Liver (tissue), 9 donors: ENCODE measurements around the gene HPCAL1. TPM values are rescaled to one million over a fixed set of nuclear protein-coding genes. Genes with fewer than 3 reads are reported as not detected.
A peak's percentile ranks its signal among the peaks of the same experiment; 100 is the strongest.

Experiments used
- DNase-seq: peaks from one replicate; pipeline ENCODE4 v3.0.0-alpha.2; 2017; ENCODE audit warnings: low spot score
- H3K27ac ChIP-seq, 2 donors: one replicate each; pipeline ENCODE4 v1.7.0; 2013; ENCODE audit warnings: inconsistent platforms in 2 of 2, low read length in 2 of 2, control low read depth in 1 of 2, low read depth in 1 of 2, mild to moderate bottlenecking in 1 of 2
- H3K27me3 ChIP-seq, 4 donors: one replicate each; pipeline versions ENCODE4 v1.6.1 to v1.7.0; 2013; ENCODE audit warnings: low read length in 3 of 4, inconsistent platforms in 1 of 4, mild to moderate bottlenecking in 1 of 4, moderate library complexity in 1 of 4; ENCODE audit not compliant: control insufficient read depth in 4 of 4, insufficient read depth in 4 of 4
- H3K36me3 ChIP-seq, 4 donors: one replicate each; pipeline versions ENCODE4 v1.6.1 to v1.7.0; 2013; ENCODE audit warnings: low read length in 3 of 4, mild to moderate bottlenecking in 3 of 4, low read depth in 1 of 4, moderate library complexity in 1 of 4; ENCODE audit not compliant: control insufficient read depth in 4 of 4, insufficient read depth in 3 of 4
- H3K4me1 ChIP-seq, 4 donors: one replicate each; pipeline versions ENCODE4 v1.6.1 to v1.7.0; 2013; ENCODE audit warnings: low read length in 3 of 4, mild to moderate bottlenecking in 3 of 4, moderate library complexity in 1 of 4; ENCODE audit not compliant: control insufficient read depth in 4 of 4, insufficient read depth in 4 of 4
- H3K4me3 ChIP-seq, 3 donors: one replicate each; pipeline versions ENCODE4 v1.6.1 to v1.7.0; 2013; ENCODE audit warnings: low read length in 3 of 3, control low read depth in 1 of 3, low read depth in 1 of 3, mild to moderate bottlenecking in 1 of 3
- H3K9ac ChIP-seq, 2 donors: one replicate each; pipeline ENCODE4 v1.7.0; 2013; ENCODE audit warnings: low read length in 2 of 2, mild to moderate bottlenecking in 2 of 2, moderate library complexity in 2 of 2, control low read depth in 1 of 2, low read depth in 1 of 2
- H3K9me3 ChIP-seq, 4 donors: one replicate each; pipeline versions ENCODE4 v1.6.1 to v1.7.0; 2013; ENCODE audit warnings: low read length in 3 of 4; ENCODE audit not compliant: control insufficient read depth in 4 of 4
- ATF3 ChIP-seq: IDR thresholded peaks from 2 replicates; pipeline ENCODE4 v1.6.1; 2016; ENCODE audit warnings: antibody characterized with exemption
- CTCF ChIP-seq: fragments of 150-350 bp; IDR thresholded peaks from 2 replicates; pipeline ENCODE4 v1.5.1; 2017; ENCODE audit warnings: improper control_type of control experiment, low read depth, low read length; ENCODE audit not compliant: missing input control
- EGR1 ChIP-seq, 2 donors: IDR thresholded peaks; 2 replicates each; pipeline ENCODE4 v1.6.1; 2016 to 2018; ENCODE audit warnings: antibody characterized with exemption in 2 of 2, low read depth in 2 of 2
- FOXA1 ChIP-seq: IDR thresholded peaks from 2 replicates; pipeline ENCODE4 v1.6.1; 2016; ENCODE audit warnings: antibody characterized with exemption
- FOXA2 ChIP-seq: IDR thresholded peaks from 2 replicates; pipeline ENCODE4 v1.6.1; 2016; ENCODE audit warnings: antibody characterized with exemption
- GABPA ChIP-seq, 2 donors: IDR thresholded peaks in 1 of 2; conservative IDR thresholded peaks in 1 of 2; 2 replicates each; pipeline ENCODE4 v1.6.1; 2016; ENCODE audit warnings: antibody characterized with exemption in 2 of 2, mild to moderate bottlenecking in 1 of 2, moderate library complexity in 1 of 2
- HNF4A ChIP-seq, 2 donors: conservative IDR thresholded peaks; 2 replicates each; pipeline ENCODE4 v1.6.1; 2016; ENCODE audit warnings: antibody characterized with exemption in 2 of 2, mild to moderate bottlenecking in 2 of 2
- HNF4G ChIP-seq: IDR thresholded peaks from 2 replicates; pipeline ENCODE4 v1.6.1; 2016; ENCODE audit warnings: antibody characterized with exemption
- JUND ChIP-seq, 2 donors: IDR thresholded peaks; 2 replicates each; pipeline ENCODE4 v1.6.1; 2016; ENCODE audit warnings: antibody characterized with exemption in 2 of 2
- MAX ChIP-seq: IDR thresholded peaks from 2 replicates; pipeline ENCODE4 v1.6.1; 2016; ENCODE audit warnings: antibody characterized with exemption
- NR2F2 ChIP-seq: IDR thresholded peaks from 2 replicates; pipeline ENCODE4 v1.6.1; 2016; ENCODE audit warnings: antibody characterized with exemption
- RAD21 ChIP-seq, 2 donors: IDR thresholded peaks; 2 replicates each; pipeline ENCODE4 v1.6.1; 2016; ENCODE audit warnings: antibody characterized with exemption in 2 of 2, mild to moderate bottlenecking in 2 of 2
- REST ChIP-seq: IDR thresholded peaks from 2 replicates; pipeline ENCODE4 v1.6.1; 2016; ENCODE audit warnings: antibody characterized with exemption, mild to moderate bottlenecking
- RXRA ChIP-seq, 2 donors: IDR thresholded peaks; 2 replicates each; pipeline ENCODE4 v1.6.1; 2017 to 2018; ENCODE audit warnings: antibody characterized with exemption in 2 of 2, mild to moderate bottlenecking in 1 of 2
- SP1 ChIP-seq: IDR thresholded peaks from 2 replicates; pipeline ENCODE4 v1.6.1; 2018; ENCODE audit warnings: antibody characterized with exemption, mild to moderate bottlenecking
- TAF1 ChIP-seq: conservative IDR thresholded peaks from 2 replicates; pipeline ENCODE4 v1.6.1; 2016; ENCODE audit warnings: antibody characterized with exemption, mild to moderate bottlenecking
- YY1 ChIP-seq: IDR thresholded peaks from 2 replicates; pipeline ENCODE4 v1.6.1; 2016; ENCODE audit warnings: antibody characterized with exemption, mild to moderate bottlenecking
- ZBTB33 ChIP-seq: IDR thresholded peaks from 2 replicates; pipeline ENCODE4 v1.6.1; 2016; ENCODE audit warnings: antibody characterized with exemption
- WGBS: extraction: QIAGEN DNeasy Blood & Tissue Kit; methylation state at CpG from one replicate; pipeline ENCODE4 v1.1.7; 2013; 5-methylcytosine and 5-hydroxymethylcytosine counted together
- polyA plus RNA-seq, 2 donors: library from polyadenylated mRNA; stranded (reverse) in 1 of 2; unstranded in 1 of 2; fragments of 200-250 nt in 1 of 2; fragments of >200 nt in 1 of 2; fragmentation: Nextera tagmentation in 1 of 2; extraction: Ambion mirVana in 1 of 2; gene quantifications; one replicate each; pipeline versions ENCODE4 v1.2.1 to v1.2.3, GENCODE V29; 2013 to 2015
- total RNA-seq, 2 donors: library from RNA; depleted of rRNA; stranded (reverse); fragments of >200 nt; gene quantifications; one replicate each; pipeline ENCODE4 v1.2.3, GENCODE V29; 2014
- donor health status: healthy.
- donor health status: healthy.
- donor health status: healthy.
- donor health status: healthy.
- donor health status: healthy.

HPCAL1 gene
- total and polyA plus RNA-seq, 4 donors: 17.3 to 27.9 (median 22.9) TPM

GRCh38 chr2:10406491-10407188 is 103.9 kb downstream of the HPCAL1 start:
- no peak overlapping the region for H3K4me3 ChIP-seq
- TF ChIP-seq ATF3: no peak
- no peak for TF ChIP-seq NR2F2
- no peak for TF ChIP-seq RAD21 (IDR thresholded peaks at IDR 0.05)
- no peak for TF ChIP-seq TAF1
- TF ChIP-seq SP1: no peak
- no peak for TF ChIP-seq FOXA2
- TF ChIP-seq GABPA (IDR thresholded peaks at IDR 0.05 in 1 of 2, conservative IDR thresholded peaks at IDR 0.05 in 1 of 2): no peak
- TF ChIP-seq ZBTB33: no peak
- no peak for TF ChIP-seq FOXA1
- TF ChIP-seq HNF4G: no peak
- TF ChIP-seq CTCF: no peak
- TF ChIP-seq MAX: no peak
- no peak for TF ChIP-seq RXRA (IDR thresholded peaks at IDR 0.05)
- no peak for TF ChIP-seq HNF4A (conservative IDR thresholded peaks at IDR 0.05)
- TF ChIP-seq EGR1 (IDR thresholded peaks at IDR 0.05; ENCODE audit: low read depth in 2 of 2): no peak
- TF ChIP-seq REST: no peak
- no peak for TF ChIP-seq JUND (IDR thresholded peaks at IDR 0.05)
- TF ChIP-seq YY1: no peak
- H3K27me3 ChIP-seq: no peaks in the 10 kb centered on the region
- no peaks in the 10 kb centered on the region for H3K9me3 ChIP-seq
- H3K9ac ChIP-seq: no peak overlapping the region
- no peaks in the 10 kb centered on the region for H3K36me3 ChIP-seq
- WGBS: 78% methylated on average over 18 of the region's 18 CpGs
- peaks cover 29 to 73% (median 66%) of the 10 kb centered on the region in 4 donors for H3K4me1 ChIP-seq
- DNase-seq: no peak
- H3K27ac ChIP-seq: peak overlapping the region; percentile 90 to 92
